ENCODE data around the gene CIP2A.

CIP2A gene

GRCh38 chr3:108562565-108562964 lies 26.7 kb downstream of the CIP2A start:
- DNase-seq (ENCODE audit: low read depth) = no peak

DNA sequence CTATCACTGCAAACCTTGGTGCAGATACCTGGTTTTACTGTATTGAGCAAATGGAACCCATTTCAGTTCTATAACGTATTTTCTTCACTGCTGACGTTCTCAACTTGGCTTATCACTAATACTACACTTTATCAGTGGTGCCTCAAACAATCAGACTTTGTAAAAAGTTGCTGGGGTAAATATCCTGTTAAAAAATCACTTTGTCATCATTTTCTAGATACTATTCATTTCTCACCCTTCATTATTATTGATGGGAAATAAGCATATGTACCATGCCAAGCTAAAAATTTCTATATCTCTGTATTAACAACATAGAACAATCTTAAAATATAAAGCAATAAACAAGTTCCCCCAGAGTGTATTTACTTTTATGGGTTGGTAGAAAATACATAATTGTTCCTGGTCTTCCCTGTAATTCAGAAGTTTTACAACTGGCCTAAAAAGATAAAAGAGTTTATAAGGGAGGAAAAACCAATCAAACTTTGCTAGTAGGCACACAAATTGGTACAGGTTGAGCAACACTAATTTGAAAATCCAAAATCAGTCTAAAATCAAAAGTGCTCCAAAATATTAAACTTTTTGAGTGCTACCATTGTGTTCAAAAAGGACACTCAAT lies 33.2 kb downstream of the CIP2A start:
- DNase-seq (ENCODE audit: low read depth) = no peak

DNA sequence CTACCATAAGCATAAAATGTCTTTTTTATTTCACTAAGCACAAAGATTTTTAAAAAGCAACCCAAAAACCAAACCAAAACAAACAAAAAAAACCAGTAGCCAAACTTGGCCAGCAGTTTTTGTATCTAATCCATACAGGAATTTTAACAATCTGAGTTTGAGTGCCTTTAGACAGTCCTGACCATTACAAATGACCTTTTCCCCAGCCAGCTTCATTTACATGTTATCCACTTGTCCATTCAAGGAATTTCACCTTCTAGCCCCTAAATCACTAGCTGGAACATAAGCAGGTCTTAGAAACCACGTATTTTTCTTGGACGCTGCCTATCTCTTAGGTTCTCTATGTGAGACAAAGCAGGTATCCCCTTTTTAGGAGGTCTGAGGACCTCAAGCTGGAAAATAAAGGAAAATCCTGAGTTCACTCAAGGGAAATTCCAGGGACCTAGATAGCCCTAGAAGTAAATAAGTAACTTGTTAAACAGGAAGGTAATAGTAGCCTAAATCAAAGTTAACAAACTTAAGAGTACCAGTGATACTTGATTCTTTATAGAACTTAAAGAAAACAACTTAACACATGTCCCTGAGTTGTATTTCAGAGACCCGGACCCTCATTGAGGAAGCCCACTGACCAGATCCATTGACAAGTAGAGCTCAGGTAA lies 34.2 kb downstream of the CIP2A start:
- DNase-seq (ENCODE audit: low read depth) = no peak

DNA sequence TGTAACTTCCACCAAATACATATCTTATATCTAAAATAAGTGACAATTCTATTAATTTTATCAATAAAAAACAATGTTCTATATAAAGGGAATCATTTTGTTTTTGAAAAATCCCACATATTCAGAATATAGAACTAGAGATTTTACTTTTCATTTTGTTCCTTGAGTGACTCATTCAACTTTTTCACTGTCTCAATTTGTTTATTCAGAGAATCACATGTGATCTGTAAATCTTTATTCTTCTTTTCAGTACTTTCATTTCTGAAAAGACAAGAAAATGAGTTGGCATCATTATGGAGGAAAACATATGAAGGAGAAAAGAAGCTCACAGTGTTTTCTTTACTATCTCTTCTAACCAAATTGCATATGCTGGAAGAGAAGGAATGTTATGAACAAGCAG lies 35.0 kb downstream of the CIP2A start:
- DNase-seq (ENCODE audit: low read depth) = no peak

DNA sequence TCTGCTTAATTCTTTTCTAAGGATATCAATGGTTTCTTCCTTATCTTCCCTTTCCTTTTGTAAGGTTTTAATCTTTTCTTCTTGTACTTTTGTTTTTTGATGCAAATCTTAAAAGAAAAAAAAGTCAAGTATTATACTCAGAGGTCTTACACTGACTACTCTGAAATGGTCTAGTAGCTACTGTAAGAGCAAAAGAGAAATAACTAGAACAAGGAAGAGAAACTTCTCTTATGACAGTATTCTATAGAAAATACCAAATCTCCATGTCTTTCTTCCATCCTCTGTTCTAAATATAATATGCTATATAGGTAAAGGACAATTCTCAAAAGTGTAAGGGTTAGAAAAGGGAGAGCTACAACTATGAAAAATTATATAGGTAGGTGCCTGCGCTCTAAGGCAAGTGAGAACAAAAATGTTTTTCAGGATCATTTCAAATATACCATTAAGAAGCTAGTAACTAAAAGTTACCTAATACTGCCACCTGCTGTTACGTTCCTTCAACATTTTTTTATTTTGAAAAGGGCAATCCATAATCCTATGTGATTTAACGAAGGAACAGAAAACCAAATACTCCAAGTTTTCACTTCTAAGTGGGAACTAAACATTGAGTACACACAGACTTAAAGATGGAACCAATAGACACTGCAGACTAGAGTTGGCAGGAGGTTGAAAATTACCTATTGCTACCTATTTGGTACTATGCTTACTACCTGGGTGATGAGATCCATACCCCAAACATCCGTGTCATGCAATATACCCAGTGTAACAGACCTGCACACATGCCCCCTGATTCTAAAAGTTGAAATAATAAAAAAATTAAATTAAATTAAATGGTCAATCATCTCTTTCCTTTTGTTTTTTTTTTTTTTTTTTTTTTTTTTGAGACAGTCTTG lies 36.7 kb downstream of the CIP2A start:
- DNase-seq (ENCODE audit: low read depth) = peak; percentile 35

DNA sequence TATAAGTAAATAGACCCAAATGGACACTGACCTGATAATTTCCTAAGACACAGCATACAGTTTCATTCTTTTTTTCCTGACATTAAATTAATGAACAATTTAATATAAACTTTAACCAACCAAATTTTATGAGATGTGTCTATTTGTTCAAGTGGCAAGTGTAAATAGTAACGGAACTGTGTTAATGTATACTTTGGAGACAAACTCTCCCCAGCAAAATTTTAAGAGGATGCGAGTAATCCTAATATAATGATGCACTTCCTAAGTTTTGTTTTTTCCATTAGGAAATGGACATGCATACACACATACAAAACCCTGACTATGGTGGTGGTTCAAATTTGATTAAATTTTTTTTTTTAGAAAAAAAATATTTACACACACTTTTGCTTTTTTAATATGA lies 40.4 kb downstream of the CIP2A start:
- no peak for DNase-seq (ENCODE audit: low read depth)

DNA sequence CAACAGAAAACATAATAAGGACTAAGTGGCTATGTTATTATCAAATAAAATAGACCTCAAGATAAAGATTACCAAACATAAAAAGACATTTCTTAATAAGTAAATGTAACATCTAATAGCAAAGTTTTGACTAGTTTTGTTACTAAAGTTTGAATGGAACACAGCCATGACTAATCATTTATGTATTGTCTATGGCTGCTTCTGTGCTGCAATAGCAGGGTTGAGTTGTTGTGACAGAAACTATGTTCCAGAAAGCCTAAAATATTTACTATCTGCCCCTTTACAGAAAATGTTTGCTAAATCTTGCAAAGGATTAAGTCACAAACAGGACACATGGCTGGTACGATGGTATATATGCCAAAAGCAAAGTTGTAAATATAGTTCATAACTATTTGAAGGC lies 40.9 kb downstream of the CIP2A start:
- no peak for DNase-seq (ENCODE audit: low read depth)

- no peak for DNase-seq (ENCODE audit: low read depth)
These were observed 42.5 kb downstream of the CIP2A start for GRCh38 chr3:108546692-108547091.

DNA sequence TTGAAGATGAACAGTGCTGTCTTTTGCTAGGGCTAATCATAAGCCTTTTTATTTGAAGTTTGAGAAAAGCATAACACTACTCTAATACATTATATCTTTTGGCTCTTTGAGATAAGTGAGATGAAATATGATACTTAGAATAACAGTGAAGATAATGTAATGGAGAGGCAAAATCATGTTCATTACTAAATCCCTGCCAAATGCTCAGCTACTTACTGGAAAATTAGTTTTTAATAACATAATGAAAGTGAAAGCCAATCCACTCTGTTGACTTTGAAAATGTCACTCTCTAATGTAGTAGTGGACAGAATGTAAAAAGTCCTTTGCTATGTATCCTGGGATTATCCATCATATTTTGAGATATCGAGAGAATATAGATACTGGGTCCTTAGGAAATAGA lies 43.0 kb downstream of the CIP2A start:
- DNase-seq (ENCODE audit: low read depth) = no peak

DNA sequence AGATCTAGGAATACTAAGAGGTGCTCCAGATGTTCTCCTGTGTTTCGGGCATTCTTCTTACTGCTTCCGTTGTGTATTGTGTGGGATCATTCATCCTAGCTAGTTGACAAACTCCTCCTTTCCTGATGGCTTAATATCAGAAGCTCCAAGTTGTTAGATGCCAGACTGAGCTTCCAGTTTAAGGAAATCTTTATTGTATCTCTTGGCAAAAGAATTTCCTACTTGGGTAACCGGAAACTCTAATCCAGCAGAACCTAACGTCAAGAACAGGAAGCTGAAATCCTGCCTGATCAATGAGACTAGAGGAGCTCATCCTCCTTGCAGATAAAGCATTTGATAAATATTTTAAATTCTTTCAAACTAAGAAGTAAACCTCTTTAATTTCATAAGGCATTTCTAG lies 51.2 kb downstream of the CIP2A start:
- no peak for DNase-seq (ENCODE audit: low read depth)

DNA sequence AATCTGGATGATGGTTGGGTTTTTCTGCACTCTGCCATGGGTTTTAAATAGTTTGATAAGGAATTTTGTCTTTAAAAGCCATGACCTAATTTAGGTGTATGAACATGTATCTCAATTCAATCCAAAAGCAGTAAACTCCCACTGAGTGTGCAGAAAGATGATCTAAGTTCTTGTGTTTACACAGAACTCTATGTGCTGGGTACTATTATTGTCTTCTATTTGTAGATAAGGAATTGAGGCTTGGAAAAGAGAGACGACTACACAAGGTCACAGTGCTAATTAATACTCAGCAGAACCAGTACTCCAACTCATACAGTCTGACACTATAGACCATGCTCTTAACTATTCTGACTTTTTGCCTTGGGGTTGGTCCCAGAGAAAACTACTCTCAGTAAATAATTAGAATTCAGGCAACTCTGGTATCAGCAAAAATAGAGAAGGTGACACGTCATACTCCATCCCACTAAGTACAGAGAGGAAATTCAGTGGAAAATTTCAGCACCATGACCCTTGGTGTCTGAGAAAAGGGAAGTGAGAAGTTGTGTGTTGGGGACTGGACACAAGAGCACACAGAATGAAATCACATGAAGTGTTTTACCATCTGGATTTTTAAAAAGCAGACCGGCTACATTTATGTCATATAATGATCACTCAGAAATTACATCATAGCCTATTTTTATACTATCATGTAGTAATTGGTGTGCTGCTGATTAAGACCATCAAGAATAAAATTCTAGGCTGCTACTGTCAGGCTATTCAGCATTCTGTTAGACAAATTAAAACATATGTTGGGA lies 60.6 kb downstream of the CIP2A start:
- no peak for DNase-seq (ENCODE audit: low read depth)

DNA sequence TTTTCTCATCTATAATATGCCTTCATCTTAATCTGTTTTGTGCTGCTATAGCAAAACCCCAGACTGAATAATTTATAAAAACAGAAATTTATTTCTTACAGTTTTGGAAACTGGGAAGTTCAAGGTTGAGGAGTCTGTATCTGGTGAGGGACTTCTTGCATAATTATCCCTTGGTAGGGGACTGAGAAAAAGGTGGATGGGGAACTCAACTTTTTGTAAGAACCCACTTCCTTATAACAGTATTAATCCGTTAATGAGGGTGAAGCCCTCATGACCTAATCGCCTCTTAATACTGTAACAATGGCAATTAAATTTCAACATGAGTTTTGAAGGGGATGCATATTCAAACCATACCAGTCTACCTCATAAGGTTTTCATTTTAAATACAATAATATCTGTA lies 61.4 kb downstream of the CIP2A start:
- no peak for DNase-seq (ENCODE audit: low read depth)

DNA sequence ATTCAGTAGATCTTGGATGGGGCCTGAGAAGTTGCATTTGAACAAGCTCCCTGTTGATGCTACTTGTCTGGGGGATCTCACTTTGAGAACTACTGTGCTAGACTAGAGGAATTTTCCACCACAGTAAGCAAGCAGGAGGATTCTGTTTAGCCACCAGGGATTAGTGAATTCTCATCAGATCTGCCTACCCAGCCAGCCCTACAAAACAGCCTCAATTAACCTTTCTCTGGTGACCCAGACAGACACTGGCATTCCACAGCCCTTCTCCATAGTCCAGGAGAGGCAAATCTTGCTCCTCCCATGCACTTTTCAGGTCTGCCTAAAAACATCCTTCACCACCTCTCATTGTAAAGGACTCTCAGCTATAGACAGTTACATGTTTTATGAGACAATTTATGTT lies 62.1 kb downstream of the CIP2A start:
- DNase-seq (ENCODE audit: low read depth) = no peak

DNA sequence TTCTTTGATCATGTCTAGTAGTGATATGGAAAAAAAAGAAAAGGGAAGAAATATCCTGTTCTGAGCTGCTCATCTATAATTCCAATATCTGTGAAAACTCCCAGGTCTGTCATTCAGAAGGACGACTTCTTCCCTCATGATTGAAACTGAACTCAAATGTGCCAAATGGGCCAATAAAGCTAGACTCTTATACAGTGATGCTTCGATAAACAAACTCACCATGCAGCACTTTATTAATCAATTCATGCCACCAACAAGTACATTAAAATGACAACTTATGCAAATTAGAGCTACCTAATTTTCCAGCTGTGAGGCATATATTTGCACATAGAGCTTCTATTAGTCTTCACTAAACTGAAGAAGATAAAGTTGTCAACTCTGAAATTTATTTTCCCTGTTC lies 63.3 kb downstream of the CIP2A start:
- DNase-seq (ENCODE audit: low read depth) = no peak

- no peak for DNase-seq (ENCODE audit: low read depth)
These were observed 64.0 kb downstream of the CIP2A start for GRCh38 chr3:108525256-108525655.

GRCh38 chr3:108524537-108524936 lies 64.7 kb downstream of the CIP2A start:
- DNase-seq (ENCODE audit: low read depth) = peak; percentile 16

DNA sequence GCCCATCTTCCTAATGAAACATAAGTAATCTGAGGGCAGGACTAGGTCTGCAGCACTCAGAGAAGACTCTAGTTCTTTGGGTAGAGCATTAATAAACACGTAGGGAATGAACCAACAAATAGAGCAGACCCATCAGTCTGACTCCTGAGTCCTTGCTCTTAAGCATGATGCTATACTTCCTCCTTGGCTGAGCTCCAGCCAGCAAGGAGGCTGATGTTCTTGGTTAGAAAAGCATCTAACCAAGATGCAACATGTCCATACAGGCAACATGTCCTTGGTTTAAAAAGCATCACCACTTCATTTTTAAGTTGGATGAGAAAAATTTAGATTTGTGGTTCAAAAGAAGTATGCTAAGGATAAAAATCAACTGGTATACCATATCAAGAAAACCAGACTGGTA lies 70.3 kb downstream of the CIP2A start:
- DNase-seq (ENCODE audit: low read depth) = no peak

DNA sequence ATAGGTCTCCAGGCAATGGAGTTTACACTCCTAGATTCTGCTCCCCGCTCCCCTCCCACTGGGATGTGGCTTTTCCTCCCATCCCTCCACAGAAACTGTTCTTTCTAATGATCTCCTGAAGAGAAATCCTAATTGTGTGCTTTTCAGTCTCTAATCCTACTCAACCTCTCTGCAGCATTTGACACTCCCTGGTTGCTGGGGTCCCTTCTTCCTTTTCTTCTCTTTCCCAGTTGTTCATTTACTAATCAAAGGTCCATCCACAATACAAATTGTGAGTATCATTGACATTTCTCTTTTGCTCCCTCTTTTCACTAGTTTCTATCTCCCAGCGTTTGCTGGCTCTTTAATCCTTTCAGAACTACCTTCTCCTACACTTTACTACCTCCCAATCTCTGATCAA lies 72.4 kb downstream of the CIP2A start:
- DNase-seq (ENCODE audit: low read depth) = no peak

DNA sequence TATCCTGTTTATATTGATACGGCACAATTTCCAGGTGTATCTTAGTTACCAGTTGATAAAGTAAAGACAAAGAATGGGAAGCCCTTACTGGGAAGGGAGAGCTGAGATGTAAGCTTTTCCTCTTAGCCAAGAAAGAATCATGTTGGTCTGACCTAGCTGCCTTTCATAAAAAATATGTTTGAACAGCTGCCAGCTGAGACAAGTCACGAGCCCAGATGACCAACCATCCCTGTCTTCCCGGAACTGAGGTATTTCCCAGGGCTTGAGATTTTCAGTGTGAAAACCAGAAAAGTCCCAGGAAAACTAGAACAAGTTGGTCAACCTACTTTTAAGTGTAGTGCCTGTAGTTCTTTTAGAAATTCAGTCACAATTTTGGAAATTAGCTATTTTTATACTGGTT lies 75.3 kb downstream of the CIP2A start:
- DNase-seq (ENCODE audit: low read depth) = no peak

- no peak for DNase-seq (ENCODE audit: low read depth)
These were observed 76.6 kb downstream of the CIP2A start for GRCh38 chr3:108512671-108513070.

- no peak for DNase-seq (ENCODE audit: low read depth)
These were observed 77.7 kb downstream of the CIP2A start for GRCh38 chr3:108511490-108511889.

DNA sequence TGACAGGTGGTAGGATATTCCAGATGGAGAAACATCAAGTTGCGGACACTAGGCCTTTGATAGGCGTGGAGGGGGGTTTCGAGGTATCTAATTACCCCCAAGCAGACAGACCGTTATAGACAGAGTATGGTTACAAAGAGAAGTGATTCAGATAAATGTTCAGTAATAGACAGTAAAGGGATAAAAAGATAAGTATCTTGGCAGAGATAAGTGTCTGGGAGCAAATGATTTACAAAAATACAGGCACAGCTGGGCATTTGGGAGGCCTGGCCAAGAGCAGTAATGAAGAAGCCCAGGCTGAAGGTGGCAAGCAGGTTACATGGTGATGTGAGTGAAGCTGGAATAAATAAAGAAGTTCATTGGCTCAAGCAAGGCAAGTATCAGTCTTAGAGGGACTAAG lies 78.2 kb downstream of the CIP2A start:
- no peak for DNase-seq (ENCODE audit: low read depth)

Measured in fibroblast of the conjunctiva (primary cell).